HT-29 (cell line): ENCODE data around the gene BCL7B. TPM values are rescaled to one million over a fixed set of nuclear protein-coding genes. Genes with fewer than 3 reads are reported as not detected.
"Not testable (repeated sequence)": the region's sequence is repeated elsewhere in the genome, so short reads cannot be mapped to it uniquely, and the experiment has no call there.

ENCODE experiments used
- DNase-seq: peaks from one replicate; pipeline ENCODE4 v3.0.0-alpha.2; 2015; ENCODE audit warnings: low spot score
- total RNA-seq: library from RNA; depleted of rRNA; stranded (reverse); fragments of >200 nt; shearing (Covaris generic); gene quantifications from 2 replicates; pipeline ENCODE4 v1.2.3, GENCODE V29; 2014

BCL7B gene
- total RNA-seq, 1 experiment from 2014 or later = 65.4 TPM

DNA sequence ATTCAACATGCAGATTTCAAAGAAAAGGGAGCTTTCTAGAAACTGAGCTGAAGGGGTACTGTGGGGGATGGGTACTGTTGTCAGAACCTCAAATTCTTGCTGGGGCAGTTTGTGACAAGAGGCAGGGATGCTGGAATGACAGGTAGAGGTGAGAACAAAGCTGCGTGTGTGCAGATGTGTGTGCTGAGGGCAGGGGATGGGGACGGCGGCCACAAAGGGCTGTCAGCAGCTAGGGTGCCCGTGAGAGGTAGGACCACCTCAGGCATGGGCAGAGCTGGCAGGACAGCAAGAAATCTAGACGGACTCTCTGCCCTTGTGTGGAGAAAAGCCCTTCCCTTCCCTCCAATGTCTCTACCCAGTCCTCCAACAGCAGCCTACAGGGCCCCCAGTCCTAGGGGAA is 21.0 kb downstream of the BCL7B start:
- DNase-seq = no peak

DNA sequence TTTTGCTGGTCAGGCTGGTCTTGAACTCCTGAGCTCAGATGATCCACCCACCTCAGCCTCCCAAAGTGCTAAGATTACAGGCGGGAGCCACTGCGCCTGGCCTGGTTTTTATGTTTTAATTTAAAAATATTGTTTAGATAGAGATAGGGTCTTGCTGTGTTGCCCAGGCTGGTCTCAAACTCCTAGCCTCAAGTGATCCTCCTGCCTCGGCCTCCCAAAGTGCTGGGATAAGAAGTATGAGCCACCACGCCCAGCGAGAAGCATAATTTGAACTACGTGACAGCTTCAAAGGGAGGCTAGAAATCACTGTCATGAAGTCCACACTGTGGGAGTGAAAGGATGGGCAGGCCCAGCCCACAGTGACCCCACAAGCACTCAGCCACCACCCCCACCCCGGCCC is 21.6 kb downstream of the BCL7B start:
- not testable (repeated sequence) for DNase-seq

DNA sequence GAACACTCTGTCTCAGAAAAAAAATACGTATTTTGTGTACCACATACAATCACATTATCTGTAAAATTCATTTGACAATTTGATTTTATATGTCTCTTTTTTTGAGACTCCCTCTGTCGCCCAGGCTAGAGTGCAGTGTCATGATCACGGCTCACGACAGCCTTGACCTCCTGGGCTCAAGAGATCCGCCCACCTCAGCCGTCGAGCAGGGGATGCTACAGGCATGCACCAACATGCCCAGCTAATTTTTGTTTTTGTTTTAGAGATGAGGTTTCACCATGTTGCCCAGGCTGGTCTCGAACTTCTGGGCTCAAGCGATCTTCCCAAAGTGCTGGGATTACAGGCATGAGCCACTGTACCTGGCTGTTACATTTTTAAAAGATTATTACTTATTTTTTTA is 23.7 kb downstream of the BCL7B start:
- no peak for DNase-seq

DNA sequence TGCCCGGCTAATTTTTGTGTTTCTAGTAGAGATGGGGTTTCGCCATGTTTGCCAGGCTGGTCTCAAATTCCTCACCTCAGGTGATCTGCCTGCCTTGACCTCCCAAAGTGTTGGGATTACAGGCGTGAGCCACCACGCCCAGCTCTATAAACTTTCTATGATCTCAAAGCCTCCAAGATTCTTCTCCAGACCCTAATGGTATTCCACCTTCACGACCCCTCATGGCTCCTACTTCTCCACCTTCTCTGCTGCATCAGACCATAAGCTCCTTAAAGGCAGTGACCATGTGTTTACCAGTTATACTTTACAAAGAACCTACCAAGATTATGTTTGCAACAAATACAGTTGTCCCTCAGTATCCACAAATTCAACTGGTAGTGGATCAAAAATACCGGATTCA is 25.3 kb downstream of the BCL7B start:
- no peak for DNase-seq

DNA sequence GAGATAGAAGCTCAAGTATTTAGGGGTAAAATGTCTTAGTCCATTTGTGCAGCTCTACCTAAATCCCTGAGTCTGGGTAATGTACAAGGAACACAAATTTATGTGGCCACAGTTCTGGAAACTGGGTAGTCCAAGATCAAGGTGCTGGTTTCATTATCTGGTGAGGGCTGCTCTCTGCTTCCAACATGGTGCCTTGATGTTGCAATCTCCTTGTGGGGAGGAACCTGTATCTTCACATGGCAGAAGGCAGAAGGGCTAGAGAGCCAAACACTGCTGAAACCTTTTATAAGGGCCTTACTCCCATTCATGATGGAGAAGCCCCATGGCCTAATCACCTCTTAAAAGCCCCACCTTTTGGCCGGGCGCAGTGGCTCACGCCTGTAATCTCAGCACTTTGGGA is 26.7 kb downstream of the BCL7B start:
- no peak for DNase-seq

DNA sequence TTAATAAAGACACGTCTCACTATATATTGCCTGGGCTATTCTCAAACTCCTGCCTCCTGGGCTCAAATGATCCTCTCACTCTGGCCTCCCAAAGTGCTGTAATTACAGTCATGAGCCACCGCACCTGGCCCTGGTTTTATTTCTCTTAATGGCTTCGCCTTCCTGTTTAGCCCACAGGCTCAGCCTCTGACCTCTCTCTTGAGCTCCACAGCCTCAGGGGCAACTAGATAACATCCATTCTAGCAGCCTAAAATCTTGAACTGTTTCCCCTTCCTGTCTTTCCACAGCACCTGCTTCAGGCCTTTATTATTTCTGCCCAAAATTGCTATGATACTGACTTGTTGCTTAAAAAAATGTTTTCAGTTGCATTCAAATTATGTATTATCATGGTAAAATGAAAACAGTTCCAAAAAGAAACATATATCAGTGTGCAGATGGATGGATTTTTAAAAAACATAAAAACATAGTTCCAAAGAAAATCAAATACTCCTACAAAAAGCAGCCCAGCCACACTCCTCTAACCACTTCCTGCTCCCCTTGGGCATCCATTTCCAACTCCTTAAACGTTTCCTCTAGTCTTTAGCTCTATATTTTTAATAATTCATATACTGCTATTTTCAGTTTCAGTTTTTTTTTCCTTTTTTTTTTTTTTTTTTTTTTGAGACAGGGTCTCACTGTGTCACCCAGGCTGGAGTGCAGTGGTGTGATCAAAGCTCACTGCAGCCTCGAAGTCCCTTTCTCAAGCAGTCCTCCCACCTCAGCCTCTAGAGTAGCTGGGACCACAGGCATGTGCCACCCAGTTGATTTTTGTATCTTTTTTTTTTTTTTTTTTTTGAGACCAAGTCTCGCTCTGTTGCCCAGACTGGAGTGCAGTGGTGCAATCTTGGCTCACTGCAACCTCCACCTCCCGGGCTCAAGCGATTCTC is 30.3 kb downstream of the BCL7B start:
- peak; percentile 16 for DNase-seq

DNA sequence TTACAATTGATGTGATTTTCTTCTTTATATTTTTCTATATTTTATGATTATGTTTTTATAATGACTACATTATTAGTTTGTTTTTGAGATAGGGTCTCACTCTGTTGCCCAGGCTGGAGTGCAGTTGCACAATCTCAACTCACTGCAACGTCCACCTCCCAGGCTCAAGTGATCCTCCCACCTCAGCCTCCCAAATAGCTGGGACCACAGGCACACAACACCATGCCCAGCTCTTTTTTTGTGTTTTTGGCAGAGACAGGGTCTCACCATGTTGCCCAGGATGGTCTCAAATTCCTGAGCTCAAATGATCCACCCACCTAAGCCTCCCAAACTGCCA is 31.4 kb downstream of the BCL7B start:
- DNase-seq = not testable (repeated sequence)

DNA sequence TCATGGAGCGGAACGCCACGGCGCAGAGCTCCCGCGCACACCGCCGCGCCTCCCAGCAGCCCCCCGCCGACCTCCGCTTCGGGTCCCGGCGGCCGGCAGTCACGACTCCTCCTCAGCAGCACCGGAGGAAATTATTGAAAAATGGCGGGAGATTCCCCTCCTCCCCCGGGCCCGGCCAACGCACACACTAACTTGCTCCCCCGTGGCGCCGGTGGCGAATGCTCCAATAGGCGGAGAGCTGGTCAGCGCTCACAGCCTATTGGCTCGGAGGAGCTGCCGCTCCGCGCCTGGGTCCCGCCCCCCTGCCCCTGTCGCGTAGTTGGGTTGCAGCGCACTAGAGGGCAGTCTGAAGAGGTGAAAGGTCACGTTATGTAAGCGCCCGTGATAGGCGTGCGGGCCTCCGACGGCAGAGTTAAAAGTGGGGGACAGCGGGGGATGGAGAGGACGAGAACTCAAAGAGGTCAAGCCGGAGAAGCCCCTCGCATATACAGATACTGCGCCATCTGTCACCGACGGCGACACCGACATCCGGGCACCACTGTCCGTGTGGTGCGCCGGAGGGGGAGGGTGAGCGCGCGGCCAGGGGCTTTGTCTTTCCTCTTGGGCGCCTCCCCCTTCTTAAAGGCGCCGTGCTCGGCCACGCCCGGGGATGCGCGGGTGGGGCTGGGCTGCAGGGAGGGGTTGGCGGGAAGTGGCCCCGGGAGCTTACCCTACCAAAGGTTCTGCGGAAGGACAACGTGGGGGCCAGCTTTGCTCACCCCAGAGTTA is 35.2 kb downstream of the BCL7B start, which contains the start of gene BAZ1B:
Gene BAZ1B (minus strand): TSS at position 189 of the 768 bp plus-strand sequence. CDS start 360 bp downstream, outside the sequence.
- peak; percentile 99 for DNase-seq

DNA sequence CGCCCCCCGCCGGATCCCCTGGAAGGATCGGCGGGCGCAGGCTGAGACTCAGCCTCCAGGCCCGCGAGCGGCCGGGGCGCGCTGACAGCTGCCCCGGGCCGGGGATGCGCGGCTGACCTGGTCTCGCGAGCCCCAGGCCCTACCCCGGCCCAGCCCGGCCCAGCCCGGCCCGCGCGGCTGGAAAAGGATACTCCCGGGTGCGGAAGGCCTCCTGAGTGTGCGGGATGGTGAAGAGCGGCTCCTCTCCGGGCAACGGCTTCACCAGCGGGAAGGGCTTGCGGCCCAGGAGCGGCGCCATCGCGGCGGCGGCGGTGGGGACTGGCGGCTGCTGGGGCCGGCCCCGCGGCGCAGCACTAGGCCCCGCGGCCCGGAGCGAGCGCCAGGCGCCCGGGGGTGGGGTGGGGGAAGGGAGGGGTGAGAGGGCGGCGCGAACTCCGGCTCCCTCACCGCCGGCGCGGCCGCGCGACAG is 35.8 kb downstream of the BCL7B start:
- DNase-seq = peak; percentile 74

DNA sequence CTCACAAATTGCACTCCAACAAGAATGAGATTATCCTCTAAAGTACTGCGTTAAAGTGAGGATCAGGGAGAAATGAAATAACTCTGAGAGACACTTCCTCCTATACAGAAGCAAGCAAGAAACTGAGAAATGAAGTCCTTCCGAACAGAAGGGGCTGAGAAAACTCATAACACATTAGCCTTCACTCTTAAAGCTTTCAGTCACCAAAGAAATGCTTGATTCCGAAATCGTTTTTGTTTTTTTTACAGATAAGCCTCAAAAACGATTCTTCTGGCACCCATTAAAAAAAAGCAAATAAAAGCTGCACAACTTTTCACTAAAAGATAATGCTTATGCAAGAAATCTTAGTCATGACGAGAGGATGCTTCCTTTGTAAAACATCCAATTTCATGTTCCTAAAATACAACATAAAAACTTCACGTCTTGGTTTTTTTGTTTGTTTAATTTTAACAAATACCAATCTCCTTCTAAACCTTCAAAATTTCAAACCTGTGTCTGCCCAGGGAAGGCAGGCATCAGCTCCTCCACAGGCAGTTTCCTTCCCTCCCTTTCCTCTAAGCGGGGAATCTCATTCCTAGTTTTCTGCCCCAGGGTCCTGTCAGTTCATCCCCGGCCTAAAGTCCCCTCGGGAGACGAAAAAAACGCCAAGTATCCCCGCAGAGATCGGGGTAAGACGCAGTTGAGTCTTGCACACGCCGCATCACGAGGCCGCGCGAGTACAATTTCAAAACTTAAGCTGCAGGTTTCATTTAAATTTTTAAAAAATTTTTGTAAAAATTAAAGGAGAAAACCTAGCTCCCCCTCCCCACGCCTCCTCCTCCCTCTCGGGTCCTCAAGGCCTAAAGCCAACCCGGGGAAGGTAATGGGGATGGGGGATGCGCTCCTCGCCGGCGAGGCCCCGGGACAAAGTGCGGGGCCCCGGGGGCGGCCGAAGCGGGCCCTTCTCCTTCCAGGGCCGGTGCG is 36.5 kb downstream of the BCL7B start:
- DNase-seq = peak; percentile 41

DNA sequence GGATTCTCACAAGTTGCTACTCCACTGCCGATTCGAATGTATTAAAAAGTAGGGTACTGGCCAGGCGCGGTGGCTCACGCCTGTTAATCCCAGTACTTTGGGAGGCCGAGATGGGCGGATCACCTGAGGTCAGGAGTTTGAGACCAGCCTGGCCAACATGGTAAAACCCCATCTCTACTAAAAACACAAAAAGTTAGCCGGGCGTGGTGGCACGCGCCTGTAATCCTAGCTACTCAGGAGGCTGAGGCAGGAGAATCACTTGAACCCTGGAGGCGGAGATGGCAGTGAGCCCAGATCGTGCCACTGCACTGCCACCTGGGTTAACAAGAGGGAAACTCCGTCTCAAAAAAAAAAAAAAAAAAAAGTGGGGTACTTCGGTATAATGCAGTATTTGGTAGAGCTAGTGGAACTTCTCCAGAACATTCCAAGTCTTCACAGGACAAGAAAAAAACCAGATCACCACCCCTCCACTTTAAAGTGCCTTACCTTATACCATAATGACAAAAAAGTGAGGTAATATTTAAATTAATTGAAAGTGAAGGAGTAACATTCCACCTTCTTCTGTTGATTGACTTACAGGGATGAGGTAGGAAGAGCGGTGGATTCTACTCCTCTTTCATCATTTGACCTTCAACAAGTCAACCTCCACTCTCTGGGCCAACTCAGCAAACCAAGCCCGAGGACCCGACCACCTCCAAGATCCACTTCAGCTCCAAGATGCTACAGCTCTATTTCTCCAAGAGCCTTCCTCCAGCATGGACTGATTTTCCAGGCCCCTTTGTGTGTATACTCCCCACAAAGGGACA is 37.4 kb downstream of the BCL7B start:
- no peak for DNase-seq

DNA sequence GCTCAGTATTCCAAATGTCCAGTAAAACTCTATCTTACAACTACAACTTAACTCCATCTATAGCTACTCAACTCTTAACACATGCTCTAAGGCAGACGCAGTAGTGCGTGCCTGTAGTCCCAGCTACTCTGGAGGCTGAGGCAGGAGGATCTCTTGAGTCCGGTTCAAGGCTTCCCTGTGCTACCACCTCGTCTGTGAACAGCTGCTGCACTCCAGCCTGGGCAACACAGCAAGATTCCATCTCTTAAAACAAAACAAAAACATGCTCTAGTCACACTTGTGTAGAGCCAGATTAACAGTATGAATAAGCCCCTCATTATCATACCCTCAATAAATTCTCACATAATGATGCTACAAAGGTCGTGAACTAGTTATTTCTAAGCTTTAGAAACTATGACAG is 39.0 kb downstream of the BCL7B start:
- no peak for DNase-seq

DNA sequence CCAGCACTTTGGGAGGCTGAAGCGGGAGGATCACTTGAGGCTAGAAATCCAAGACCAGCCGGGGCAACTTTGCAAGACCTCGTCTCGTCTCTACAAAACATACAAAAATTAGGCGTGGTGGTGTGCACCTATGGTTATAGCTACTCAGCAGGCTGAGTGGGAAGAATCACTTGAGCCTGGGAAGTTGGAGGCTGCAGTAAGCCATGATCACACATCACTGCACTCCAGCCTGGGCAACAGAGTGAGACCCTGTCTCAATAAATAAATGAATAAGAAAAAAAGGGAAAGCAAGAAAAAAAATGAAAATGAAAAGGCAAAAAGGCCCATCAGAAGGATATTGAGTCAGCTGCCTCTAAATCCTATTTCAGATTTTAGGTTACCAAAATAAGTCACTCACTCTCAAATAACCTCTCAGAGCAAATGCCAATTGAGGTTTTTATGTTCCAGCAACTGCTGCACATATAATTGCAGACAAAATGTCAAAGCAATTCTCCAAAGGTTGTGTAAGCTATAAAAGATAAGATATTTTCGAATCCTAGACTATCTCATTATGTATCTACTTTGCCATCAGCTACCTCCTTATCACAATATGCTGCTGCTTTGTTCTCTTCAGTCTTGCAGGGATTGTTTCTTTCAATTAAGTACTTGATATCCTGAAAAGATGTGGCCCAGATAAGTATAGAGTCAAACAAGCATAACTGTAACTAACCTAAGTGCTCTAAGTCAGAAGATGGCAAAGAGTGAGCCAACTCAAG is 40.1 kb downstream of the BCL7B start:
- DNase-seq = no peak

DNA sequence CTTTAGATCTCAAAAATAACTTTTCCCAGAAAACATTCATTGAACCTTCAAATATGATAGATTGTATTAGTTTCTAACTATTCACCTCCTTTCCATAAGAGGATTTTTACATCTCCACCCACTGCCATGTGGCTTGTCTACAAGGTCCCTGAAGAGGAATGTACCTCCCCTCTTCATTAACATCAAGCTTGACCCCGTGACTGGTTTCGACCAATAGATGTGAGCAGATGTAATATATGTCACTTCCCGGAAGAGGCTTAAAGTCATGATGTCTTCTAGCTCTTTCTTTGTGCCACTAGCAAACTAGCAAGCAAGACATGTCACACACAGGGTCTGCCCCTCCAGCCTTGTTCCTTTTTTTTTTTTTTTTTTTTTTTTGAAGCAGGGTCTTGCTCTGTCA is 42.3 kb downstream of the BCL7B start:
- no peak for DNase-seq

DNA sequence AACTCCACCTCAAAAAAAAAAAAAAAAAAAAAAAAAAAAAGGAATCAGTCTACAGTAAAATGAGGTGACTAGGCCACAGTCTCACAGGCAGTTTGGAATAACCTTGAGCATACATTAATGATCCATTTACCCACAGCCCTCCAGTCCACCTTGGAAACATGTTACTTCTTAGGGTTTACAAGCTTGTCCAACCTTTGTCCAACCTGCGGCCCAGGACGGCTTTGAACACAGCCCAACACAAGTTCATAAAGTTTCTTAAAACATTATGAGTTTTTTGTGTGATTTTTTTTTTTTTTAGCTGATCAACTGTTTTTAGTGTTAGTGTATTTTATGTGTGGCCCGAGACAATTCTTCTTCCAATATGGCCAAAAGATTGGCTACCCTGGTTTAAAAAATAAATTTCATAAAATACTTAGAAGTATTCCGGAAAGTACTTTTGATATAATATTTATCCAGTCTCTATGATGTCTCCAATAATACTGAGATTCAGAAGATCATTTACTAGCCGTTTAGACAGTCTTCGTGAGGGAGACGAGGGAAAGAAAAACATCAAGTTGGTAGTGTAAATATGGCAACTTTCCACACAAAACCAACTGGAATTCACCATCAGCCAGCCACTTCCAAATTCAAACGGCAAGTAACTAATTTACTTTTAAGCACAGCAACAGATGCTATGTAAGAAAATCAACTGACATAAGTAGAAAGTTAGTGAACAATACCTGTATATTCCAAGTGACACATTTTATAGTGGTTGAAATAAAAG is 45.3 kb downstream of the BCL7B start:
- DNase-seq = no peak

DNA sequence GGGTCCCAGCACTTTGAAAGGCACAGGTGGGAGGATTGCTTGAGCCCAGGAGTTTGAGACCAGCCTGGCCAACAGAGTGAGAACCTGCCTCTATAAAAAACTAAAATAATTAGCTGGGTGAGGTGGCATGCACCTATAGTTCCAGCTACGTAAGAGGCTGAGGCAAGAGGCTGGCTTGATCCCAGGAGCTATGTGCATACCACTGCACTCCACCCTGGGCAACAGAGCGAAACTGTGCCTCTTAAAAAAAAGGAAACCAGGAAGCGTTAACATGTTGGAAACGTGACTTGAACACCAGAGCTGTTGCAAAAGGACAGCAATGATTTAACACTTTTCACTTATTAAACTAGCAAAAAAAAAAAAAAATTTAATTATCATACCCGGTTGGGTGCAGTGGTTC is 48.0 kb downstream of the BCL7B start:
- DNase-seq = no peak

DNA sequence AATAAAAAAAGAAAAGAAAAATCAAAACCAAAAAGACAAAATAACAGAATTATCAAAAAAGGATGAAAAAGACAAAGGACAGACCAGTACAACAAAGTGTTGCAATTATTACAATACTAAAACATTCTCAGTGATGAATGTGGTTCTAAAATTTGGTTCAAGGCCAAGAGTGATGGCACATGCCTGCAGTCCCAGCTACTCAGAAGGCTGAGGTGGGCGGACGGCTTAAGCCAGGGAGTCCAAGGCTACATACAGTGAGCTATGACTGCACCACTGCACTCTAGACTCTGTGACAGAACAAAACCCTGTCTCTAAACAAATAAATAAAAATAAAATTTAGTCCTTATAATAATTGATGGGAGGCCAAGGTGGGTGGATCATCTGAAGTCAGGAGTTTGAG is 49.9 kb downstream of the BCL7B start:
- no peak for DNase-seq

DNA sequence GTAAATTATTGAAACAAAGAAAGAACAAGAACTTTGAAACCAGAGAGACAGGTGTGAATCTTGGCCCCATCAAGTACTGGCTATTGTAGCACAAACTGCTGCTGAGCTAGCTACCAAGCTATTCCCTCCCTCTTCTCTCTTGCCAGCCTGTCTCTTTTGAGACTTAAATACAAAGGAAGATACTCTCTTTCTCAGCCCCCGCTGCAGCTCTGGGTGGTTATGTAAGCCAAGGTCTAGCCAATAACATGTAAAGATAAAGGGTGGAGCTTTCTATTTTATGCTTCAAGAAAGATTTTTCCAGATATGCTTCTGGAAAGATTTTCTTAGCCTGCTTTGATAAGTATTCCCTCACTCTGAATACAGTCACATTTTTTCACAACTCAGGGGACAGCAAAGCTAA is 52.6 kb downstream of the BCL7B start:
- no peak for DNase-seq

DNA sequence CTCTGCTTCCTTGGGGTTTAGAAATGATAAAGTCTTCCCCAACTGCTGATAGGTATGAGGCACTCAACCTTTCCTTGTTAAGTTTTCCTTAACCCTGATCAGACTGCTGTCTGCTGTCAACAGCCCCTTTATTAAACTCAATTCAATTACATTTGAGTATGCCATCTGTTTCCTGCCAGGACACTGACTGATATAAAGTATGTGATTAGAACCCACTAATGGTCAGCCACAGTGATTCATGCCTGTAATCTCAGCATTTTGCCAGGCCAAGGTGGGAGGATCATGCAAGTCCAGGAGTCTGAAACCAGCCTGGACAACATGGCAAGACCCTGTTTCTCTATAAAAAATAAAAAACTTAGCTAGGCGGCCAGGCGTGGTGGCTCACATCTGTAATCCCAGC is 53.5 kb downstream of the BCL7B start:
- DNase-seq = no peak
